ENCODE results near the gene IGFBP6. TPM values are rescaled to one million over a fixed set of nuclear protein-coding genes. Genes with fewer than 3 reads are reported as not detected.

The IGFBP6 gene
- total RNA-seq, 1 donor from 2014 or later = 10.0 TPM

DNA sequence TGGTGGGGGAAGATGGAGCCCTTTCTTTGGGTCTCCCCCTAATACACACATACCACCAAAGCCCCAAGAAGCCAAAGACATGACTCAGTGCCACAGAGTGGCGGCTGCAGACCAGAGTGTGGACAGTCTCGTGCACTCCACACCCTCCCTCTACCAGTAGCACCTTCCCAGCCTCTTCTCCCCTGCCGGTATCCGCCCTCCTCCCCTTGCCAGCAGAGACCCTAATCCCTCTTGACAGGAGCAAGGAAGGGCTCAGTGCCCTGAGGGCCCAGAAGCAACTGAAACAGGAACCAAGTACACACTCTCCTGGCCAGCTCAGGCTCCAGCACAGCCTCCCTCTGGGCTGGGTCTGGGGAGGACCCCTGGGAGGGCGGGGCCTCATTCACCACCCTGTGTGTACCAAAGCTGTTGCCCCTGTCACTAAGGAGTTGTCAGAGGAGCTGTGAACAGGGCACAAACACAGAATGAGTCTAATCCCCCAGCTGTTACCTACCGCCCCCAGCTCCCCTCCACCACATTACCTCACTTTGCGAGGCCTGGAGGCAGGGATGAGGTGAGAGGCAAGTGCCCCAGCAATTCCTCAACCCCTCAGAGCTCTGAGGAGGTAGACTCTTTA lies 26.5 kb upstream of the IGFBP6 start:
- TF ChIP-seq, protein P1, sequence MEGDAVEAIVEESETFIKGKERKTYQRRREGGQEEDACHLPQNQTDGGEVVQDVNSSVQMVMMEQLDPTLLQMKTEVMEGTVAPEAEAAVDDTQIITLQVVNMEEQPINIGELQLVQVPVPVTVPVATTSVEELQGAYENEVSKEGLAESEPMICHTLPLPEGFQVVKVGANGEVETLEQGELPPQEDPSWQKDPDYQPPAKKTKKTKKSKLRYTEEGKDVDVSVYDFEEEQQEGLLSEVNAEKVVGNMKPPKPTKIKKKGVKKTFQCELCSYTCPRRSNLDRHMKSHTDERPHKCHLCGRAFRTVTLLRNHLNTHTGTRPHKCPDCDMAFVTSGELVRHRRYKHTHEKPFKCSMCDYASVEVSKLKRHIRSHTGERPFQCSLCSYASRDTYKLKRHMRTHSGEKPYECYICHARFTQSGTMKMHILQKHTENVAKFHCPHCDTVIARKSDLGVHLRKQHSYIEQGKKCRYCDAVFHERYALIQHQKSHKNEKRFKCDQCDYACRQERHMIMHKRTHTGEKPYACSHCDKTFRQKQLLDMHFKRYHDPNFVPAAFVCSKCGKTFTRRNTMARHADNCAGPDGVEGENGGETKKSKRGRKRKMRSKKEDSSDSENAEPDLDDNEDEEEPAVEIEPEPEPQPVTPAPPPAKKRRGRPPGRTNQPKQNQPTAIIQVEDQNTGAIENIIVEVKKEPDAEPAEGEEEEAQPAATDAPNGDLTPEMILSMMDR (IDR thresholded peaks at IDR 0.05) = no peak
- peak; percentile 54 for DNase-seq (ENCODE audit: low spot score)
- peaks cover 37% of the 10 kb centered on the region for H3K36me3 Mint-ChIP-seq (ENCODE audit: low read depth)
- H3K9me3 Mint-ChIP-seq (ENCODE audit: low read depth) = no peaks in the 10 kb centered on the region
- H3K27me3 Mint-ChIP-seq (ENCODE audit: low read depth) = no peaks in the 10 kb centered on the region
- H3K4me3 Mint-ChIP-seq (ENCODE audit: unreplicated experiment) = no peak overlapping the region
- H3K27ac Mint-ChIP-seq (ENCODE audit: unreplicated experiment) = no peak overlapping the region
- peaks cover 60% of the 10 kb centered on the region for H3K4me1 Mint-ChIP-seq (ENCODE audit: low read depth)

DNA sequence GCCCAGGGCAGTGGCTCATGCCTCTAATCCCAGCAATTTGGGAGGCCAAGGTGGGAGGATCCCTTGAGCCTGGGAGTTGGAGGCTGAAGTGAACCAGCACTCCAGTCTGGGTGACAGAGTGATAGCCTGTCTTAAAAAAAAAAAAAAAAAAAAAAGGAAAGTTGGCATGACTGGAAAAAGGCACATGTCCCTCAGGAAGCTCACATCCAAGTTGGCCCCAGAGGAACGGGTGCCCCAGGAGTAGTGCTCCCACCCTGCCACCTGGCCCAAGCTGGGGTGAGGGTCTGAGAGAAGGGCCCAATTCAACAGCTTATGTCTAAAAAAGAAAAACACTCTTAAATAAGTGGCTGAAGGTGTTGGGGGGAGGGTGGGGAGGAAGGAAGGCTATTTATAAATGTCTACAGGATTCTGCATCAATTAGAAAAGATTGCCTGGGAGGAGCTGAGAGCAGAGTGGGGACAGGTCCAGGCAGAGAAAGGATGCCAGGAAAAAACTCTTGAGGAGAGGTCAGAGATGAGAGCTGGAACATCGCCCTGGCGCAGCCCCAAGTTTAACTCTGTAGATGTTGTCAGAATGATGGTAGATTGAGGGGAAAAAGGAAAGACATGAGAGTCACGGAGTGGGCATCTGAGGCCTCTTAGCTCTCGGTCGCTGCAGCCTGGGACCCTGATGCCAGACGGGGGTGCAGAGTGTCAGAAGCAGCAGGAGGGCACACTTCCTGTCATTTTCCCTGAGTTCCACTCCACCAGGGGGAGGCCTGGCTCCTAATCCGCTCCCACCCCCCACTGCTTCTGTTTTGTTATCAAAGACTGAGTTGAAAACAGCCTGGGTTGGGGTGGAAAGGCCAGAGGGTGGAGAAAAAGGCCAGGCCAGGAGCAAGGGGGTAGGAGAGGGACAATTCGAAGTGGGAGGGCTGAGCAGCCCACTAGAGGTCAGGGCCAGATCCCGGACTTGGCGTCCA lies 25.6 kb upstream of the IGFBP6 start:
- H3K36me3 Mint-ChIP-seq (ENCODE audit: low read depth) = peaks cover 36% of the 10 kb centered on the region
- no peaks in the 10 kb centered on the region for H3K9me3 Mint-ChIP-seq (ENCODE audit: low read depth)
- no peaks in the 10 kb centered on the region for H3K27me3 Mint-ChIP-seq (ENCODE audit: low read depth)
- peak; percentile 48 for DNase-seq (ENCODE audit: low spot score)
- peaks cover 52% of the 10 kb centered on the region for H3K4me1 Mint-ChIP-seq (ENCODE audit: low read depth)
- peak overlapping the region; percentile 33 for H3K27ac Mint-ChIP-seq (ENCODE audit: unreplicated experiment)
- TF ChIP-seq, protein P1 (IDR thresholded peaks at IDR 0.05) = peak; percentile 53
- no peak overlapping the region for H3K4me3 Mint-ChIP-seq (ENCODE audit: unreplicated experiment)

DNA sequence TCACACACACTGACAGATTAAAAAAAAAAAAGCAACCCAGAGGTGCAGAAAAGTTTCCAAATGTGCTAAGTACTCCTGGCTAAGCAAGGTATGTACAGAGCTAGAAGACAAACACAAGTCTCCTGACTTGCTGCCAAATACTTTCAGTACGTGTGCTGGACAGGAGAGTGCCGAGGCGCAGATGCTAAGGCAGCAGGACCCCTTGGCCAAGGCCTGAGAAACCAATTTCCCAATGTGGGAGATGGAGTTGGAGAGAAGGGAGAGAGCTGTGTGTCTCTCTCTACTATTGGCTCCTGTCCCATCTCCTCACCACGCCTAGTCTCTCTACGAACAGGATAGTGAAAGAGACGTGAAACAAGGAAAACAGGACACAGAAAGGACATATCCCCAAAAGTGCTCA lies 23.6 kb upstream of the IGFBP6 start:
- Mint-ChIP-seq H3K4me1 (ENCODE audit: low read depth) (peaks cover 57% of the 10 kb centered on the region), H3K36me3 (ENCODE audit: low read depth) (peaks cover 39% of the 10 kb centered on the region)

DNA sequence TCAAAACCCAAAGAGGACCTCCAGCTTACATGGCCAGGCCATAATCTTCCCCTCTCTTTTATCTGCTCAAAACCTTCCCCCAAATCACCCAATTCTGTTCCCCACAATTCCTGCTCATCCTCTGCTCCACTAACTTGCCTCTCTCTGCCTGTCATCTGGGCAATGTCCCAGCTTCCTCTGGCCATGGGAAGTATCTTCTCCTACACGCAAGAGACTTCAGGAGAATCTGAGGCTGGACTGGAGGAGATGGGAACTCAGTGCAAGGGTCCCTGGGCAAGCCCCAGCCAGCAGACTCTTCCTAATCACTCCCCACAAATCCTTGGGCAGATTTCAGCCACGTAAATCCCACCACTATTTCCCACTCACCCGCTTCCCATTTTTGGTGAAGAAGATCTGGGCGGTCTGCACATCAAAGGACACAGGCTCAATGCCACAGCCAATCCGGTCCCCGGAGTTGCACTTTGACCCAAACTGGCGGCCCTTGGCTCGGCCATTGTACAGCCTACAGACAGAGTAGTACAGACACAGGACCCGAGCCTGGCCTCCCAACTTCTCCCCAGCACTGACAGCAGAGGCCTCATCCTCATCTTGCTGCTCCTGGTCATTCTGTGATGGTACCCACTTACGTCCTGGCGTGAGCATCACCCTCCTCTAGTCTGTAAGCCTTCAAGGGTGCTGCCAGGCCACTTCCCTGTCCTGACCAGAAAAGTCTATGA lies 23.0 kb upstream of the IGFBP6 start:
- H3K4me1 Mint-ChIP-seq (ENCODE audit: low read depth) = peaks cover 52% of the 10 kb centered on the region
- H3K4me3 Mint-ChIP-seq (ENCODE audit: unreplicated experiment) = no peak overlapping the region
- DNase-seq (ENCODE audit: low spot score) = peak; percentile 63
- no peaks in the 10 kb centered on the region for H3K9me3 Mint-ChIP-seq (ENCODE audit: low read depth)
- peaks cover 39% of the 10 kb centered on the region for H3K36me3 Mint-ChIP-seq (ENCODE audit: low read depth)
- no peaks in the 10 kb centered on the region for H3K27me3 Mint-ChIP-seq (ENCODE audit: low read depth)
- peak overlapping the region; percentile 3 for H3K27ac Mint-ChIP-seq (ENCODE audit: unreplicated experiment)
- TF ChIP-seq, protein P1 (IDR thresholded peaks at IDR 0.05) = no peak

More for the DNA sequence above, 23.6 kb upstream of the IGFBP6 start:
- DNase-seq (ENCODE audit: low spot score) = no peak
- H3K27me3 Mint-ChIP-seq (ENCODE audit: low read depth) = no peaks in the 10 kb centered on the region
- no peak overlapping the region for H3K4me3 Mint-ChIP-seq (ENCODE audit: unreplicated experiment)
- TF ChIP-seq, protein P1 (IDR thresholded peaks at IDR 0.05) = no peak
- no peak overlapping the region for H3K27ac Mint-ChIP-seq (ENCODE audit: unreplicated experiment)
- no peaks in the 10 kb centered on the region for H3K9me3 Mint-ChIP-seq (ENCODE audit: low read depth)

DNA sequence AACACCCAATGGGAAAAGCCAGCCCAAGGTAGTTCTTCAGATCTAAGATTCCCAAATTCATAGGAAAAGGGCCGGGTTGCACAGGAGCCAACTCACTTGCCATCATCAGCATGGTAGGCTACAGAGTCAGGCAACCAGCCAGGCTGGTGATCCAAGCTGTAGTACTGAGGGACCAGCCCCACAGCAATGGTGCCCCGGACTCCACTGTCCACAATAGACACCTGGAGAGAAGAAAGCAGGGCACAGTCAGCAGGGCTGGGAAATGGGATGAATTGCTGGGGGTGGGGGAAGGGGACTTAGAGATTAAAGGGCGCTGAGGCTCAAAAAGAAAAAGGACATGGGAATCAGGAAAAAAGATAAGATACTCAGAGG lies 22.5 kb upstream of the IGFBP6 start:
- Mint-ChIP-seq H3K27me3 (ENCODE audit: low read depth) (no peaks in the 10 kb centered on the region), H3K4me1 (ENCODE audit: low read depth) (peaks cover 56% of the 10 kb centered on the region), H3K9me3 (ENCODE audit: low read depth) (no peaks in the 10 kb centered on the region), H3K4me3 (ENCODE audit: unreplicated experiment) (no peak overlapping the region), H3K27ac (ENCODE audit: unreplicated experiment) (no peak overlapping the region), H3K36me3 (ENCODE audit: low read depth) (peaks cover 38% of the 10 kb centered on the region)
- TF ChIP-seq, protein P1 (IDR thresholded peaks at IDR 0.05) = no peak
- no peak for DNase-seq (ENCODE audit: low spot score)

Measured in chondrocyte (in vitro differentiated cells).